Breast epithelium (tissue), 4 donors: ENCODE data around the gene SFRP4. TPM values are rescaled to one million over a fixed set of nuclear protein-coding genes. Genes with fewer than 3 reads are reported as not detected.

ENCODE experiments used
- DNase-seq, 2 donors: peaks; one replicate each; pipeline ENCODE4 v3.0.0-alpha.2; 2019; ENCODE audit warnings: low spot score in 2 of 2
- H3K27ac ChIP-seq, 2 donors: fragments of 200-600 bp; sonication (generic) in 1 of 2; one replicate each; pipeline ENCODE4 v1.5.1; 2016 to 2019; ENCODE audit warnings: mild to moderate bottlenecking in 1 of 2
- H3K27me3 ChIP-seq, 2 donors: fragments of 200-600 bp; sonication (generic) in 1 of 2; one replicate each; pipeline versions ENCODE4 v1.5.1 to v1.6.0; 2017 to 2019; ENCODE audit warnings: control low read depth in 1 of 2, mild to moderate bottlenecking in 1 of 2
- H3K36me3 ChIP-seq: fragments of 200-600 bp; one replicate; pipeline ENCODE4 v1.5.1; 2019
- H3K4me1 ChIP-seq, 2 donors: fragments of 200-600 bp; sonication (generic); one replicate each; pipeline ENCODE4 v1.5.1; 2016 to 2019; ENCODE audit warnings: control low read depth in 1 of 2
- H3K4me3 ChIP-seq, 3 donors: fragments of 200-600 bp; sonication (generic); 1 replicate in 2 of 3; 2 replicates in 1 of 3; pipeline ENCODE4 v1.5.1; 2016 to 2019; ENCODE audit warnings: mild to moderate bottlenecking in 3 of 3, moderate library complexity in 2 of 3
- H3K9me3 ChIP-seq, 2 donors: fragments of 200-600 bp; sonication (generic) in 1 of 2; one replicate each; pipeline ENCODE4 v1.5.1; 2016 to 2019; ENCODE audit warnings: control low read depth in 1 of 2
- CTCF ChIP-seq, 3 donors: fragments of 450-650 bp; IDR thresholded peaks; one replicate each; pipeline ENCODE4 v1.5.1; 2016 to 2017; ENCODE audit warnings: antibody characterized with exemption in 3 of 3, mild to moderate bottlenecking in 3 of 3, moderate library complexity in 3 of 3
- POLR2A ChIP-seq: fragments of 450-650 bp; IDR thresholded peaks from one replicate; pipeline ENCODE4 v1.6.1; 2016; ENCODE audit warnings: antibody characterized with exemption, mild to moderate bottlenecking, moderate library complexity
- POLR2AphosphoS5 ChIP-seq, 3 donors: sonication (generic); formaldehyde crosslinking; IDR thresholded peaks; one replicate each; pipeline ENCODE4 v1.6.1; 2017; ENCODE audit warnings: antibody characterized with exemption in 3 of 3
- intact Hi-C: fragments of 100-400 bp; cut with DNase I; formaldehyde crosslinking; loops from one replicate; pipeline ENCODE4 v1.15.1; 2023; ENCODE audit warnings: low total_unique reads
- total RNA-seq, 3 donors: library from RNA; depleted of rRNA; stranded (reverse); fragments of >200 nt; gene quantifications; one replicate each; pipeline ENCODE4 v1.1.0, GENCODE V29; 2016

Gene SFRP4
- total RNA-seq, 3 donors from 2014 or later: 13.3 to 27.2 (median 23.7) TPM

GRCh38 chr7:37932543-37932942 lies 15.9 kb upstream of the SFRP4 start:
- Histone ChIP-seq H3K36me3 (no peaks in the 10 kb centered on the region), H3K27me3 (no peaks in the 10 kb centered on the region), H3K27ac (no peak overlapping the region), H3K4me1 (no peaks in the 10 kb centered on the region), H3K9me3 (no peaks in the 10 kb centered on the region), H3K4me3 (no peak overlapping the region)
- DNase-seq: no peak
- intact Hi-C loops: no loop called here
- no peak for TF ChIP-seq CTCF (IDR thresholded peaks at IDR 0.05)
- TF ChIP-seq POLR2A: no peak
- no peak for TF ChIP-seq POLR2AphosphoS5 (IDR thresholded peaks at IDR 0.05)

GRCh38 chr7:37930226-37930948 lies 13.8 kb upstream of the SFRP4 start:
- no peak overlapping the region for H3K27ac ChIP-seq

GRCh38 chr7:37928878-37929277 lies 12.3 kb upstream of the SFRP4 start:
- intact Hi-C loops: no loop called here
- no peak overlapping the region for H3K27ac ChIP-seq
- TF ChIP-seq CTCF (IDR thresholded peaks at IDR 0.05) (no peak), POLR2A (no peak), POLR2AphosphoS5 (IDR thresholded peaks at IDR 0.05) (no peak)
- no peak overlapping the region for H3K4me3 ChIP-seq
- H3K9me3 ChIP-seq: peaks cover 0 to 7% of the 10 kb centered on the region in 2 donors
- no peaks in the 10 kb centered on the region for H3K36me3 ChIP-seq
- H3K4me1 ChIP-seq: no peaks in the 10 kb centered on the region
- no peaks in the 10 kb centered on the region for H3K27me3 ChIP-seq
- DNase-seq: no peak

More at GRCh38 chr7:37930226-37930948, 13.8 kb upstream of the SFRP4 start:
- no peaks in the 10 kb centered on the region for H3K36me3 ChIP-seq
- H3K4me3 ChIP-seq: no peak overlapping the region
- no peaks in the 10 kb centered on the region for H3K4me1 ChIP-seq
- DNase-seq: no peak
- TF ChIP-seq CTCF (IDR thresholded peaks at IDR 0.05) (no peak), POLR2AphosphoS5 (IDR thresholded peaks at IDR 0.05) (no peak), POLR2A (no peak)
- intact Hi-C loops: no loop called here
- H3K9me3 ChIP-seq: peaks cover 0 to 6% of the 10 kb centered on the region in 2 donors
- no peaks in the 10 kb centered on the region for H3K27me3 ChIP-seq

GRCh38 chr7:37927773-37928444 lies 11.3 kb upstream of the SFRP4 start:
- DNase-seq: no peak
- H3K36me3 ChIP-seq: no peaks in the 10 kb centered on the region
- intact Hi-C loops: no loop called here
- H3K27me3 ChIP-seq: no peaks in the 10 kb centered on the region
- TF ChIP-seq POLR2A (no peak), CTCF (IDR thresholded peaks at IDR 0.05) (no peak), POLR2AphosphoS5 (IDR thresholded peaks at IDR 0.05) (no peak)
- no peaks in the 10 kb centered on the region for H3K4me1 ChIP-seq
- H3K27ac ChIP-seq: peak overlapping the region in 1 of 2 donors; percentile 22
- H3K4me3 ChIP-seq: no peak overlapping the region
- H3K9me3 ChIP-seq: peaks cover 0 to 7% of the 10 kb centered on the region in 2 donors

GRCh38 chr7:37925620-37926019 lies 9.0 kb upstream of the SFRP4 start:
- Histone ChIP-seq H3K9me3 (peaks cover 0 to 7% of the 10 kb centered on the region in 2 donors), H3K27me3 (no peaks in the 10 kb centered on the region), H3K4me3 (no peak overlapping the region), H3K36me3 (no peaks in the 10 kb centered on the region), H3K27ac (no peak overlapping the region), H3K4me1 (no peaks in the 10 kb centered on the region)
- intact Hi-C loops: no loop called here
- no peak for TF ChIP-seq CTCF (IDR thresholded peaks at IDR 0.05)
- TF ChIP-seq POLR2A: no peak
- no peak for TF ChIP-seq POLR2AphosphoS5 (IDR thresholded peaks at IDR 0.05)
- no peak for DNase-seq
